CD14-positive monocyte (primary cell): ENCODE measurements around the gene CREB5. TPM values are rescaled to one million over a fixed set of nuclear protein-coding genes. Genes with fewer than 3 reads are reported as not detected.

ENCODE experiments used
- DNase-seq, 3 donors: peaks; one replicate each; pipeline ENCODE4 v3.0.0-alpha.2; 2011 to 2022
- H2AFZ ChIP-seq: 2 replicates; pipeline ENCODE4 v1.6.0; 2012; ENCODE audit warnings: mild to moderate bottlenecking, low read depth, low read length, inconsistent platforms; ENCODE audit not compliant: insufficient read depth, poor library complexity, severe bottlenecking
- H3K27ac ChIP-seq, 2 donors: 1 replicate in 1 of 2; 2 replicates in 1 of 2; pipeline ENCODE4 v1.5.1; 2012 to 2013; ENCODE audit warnings: low read length in 2 of 2, control low read depth in 1 of 2, inconsistent platforms in 1 of 2, low read depth in 1 of 2, mild to moderate bottlenecking in 1 of 2
- H3K27me3 ChIP-seq, 2 donors: one replicate each; pipeline versions ENCODE4 v1.6.0 to v1.6.1; 2011 to 2013; ENCODE audit warnings: low read length in 2 of 2; ENCODE audit not compliant: control insufficient read depth in 2 of 2, insufficient read depth in 2 of 2
- H3K36me3 ChIP-seq, 2 donors: replicated peaks in 1 of 2; 1 replicate in 1 of 2; 2 replicates in 1 of 2; pipeline versions ENCODE4 v1.5.1 to v1.6.1; 2012 to 2013; ENCODE audit warnings: low read length in 2 of 2, control low read depth in 1 of 2, inconsistent platforms in 1 of 2, mild to moderate bottlenecking in 1 of 2; ENCODE audit not compliant: insufficient read depth in 2 of 2, control insufficient read depth in 1 of 2
- H3K4me1 ChIP-seq, 2 donors: 1 replicate in 1 of 2; 2 replicates in 1 of 2; pipeline versions ENCODE4 v1.5.1 to v1.6.1; 2012 to 2013; ENCODE audit warnings: low read length in 2 of 2, control low read depth in 1 of 2, inconsistent platforms in 1 of 2, mild to moderate bottlenecking in 1 of 2, moderate library complexity in 1 of 2; ENCODE audit not compliant: insufficient read depth in 2 of 2, control insufficient read depth in 1 of 2
- H3K4me2 ChIP-seq: replicated peaks from 2 replicates; pipeline ENCODE3; 2012; ENCODE audit warnings: low read length, moderate library complexity, mild to moderate bottlenecking; ENCODE audit not compliant: poor library complexity, severe bottlenecking; ENCODE audit errors: extremely low read depth
- H3K4me3 ChIP-seq, 3 experiments: fragments of 200-600 bp in 1 of 3; sonication (generic) in 1 of 3; replicated peaks in 1 of 3; 1 replicate in 2 of 3; 2 replicates in 1 of 3; pipeline ENCODE4 v1.5.1; 2011 to 2013; ENCODE audit warnings: low read length in 3 of 3, mild to moderate bottlenecking in 3 of 3, control low read depth in 2 of 3, low read depth in 2 of 3, inconsistent platforms in 1 of 3, moderate library complexity in 1 of 3
- H3K79me2 ChIP-seq: 2 replicates; pipeline ENCODE4 v1.6.0; 2012; ENCODE audit warnings: mild to moderate bottlenecking, control low read depth, inconsistent platforms, low read length, moderate library complexity; ENCODE audit not compliant: insufficient read depth
- H3K9ac ChIP-seq: 2 replicates; pipeline ENCODE4 v1.6.0; 2017; ENCODE audit warnings: low read length, mild to moderate bottlenecking; ENCODE audit not compliant: insufficient read depth, poor library complexity, severe bottlenecking
- H3K9me3 ChIP-seq, 2 donors: replicated peaks in 1 of 2; 1 replicate in 1 of 2; 2 replicates in 1 of 2; pipeline versions ENCODE4 v1.5.1 to v1.6.1; 2012 to 2013; ENCODE audit warnings: low read length in 2 of 2, control low read depth in 1 of 2; ENCODE audit not compliant: control insufficient read depth in 1 of 2, insufficient read depth in 1 of 2
- H4K20me1 ChIP-seq: 2 replicates; pipeline ENCODE4 v1.6.0; 2012; ENCODE audit warnings: mild to moderate bottlenecking, low read length, control low read depth, moderate library complexity; ENCODE audit not compliant: insufficient read depth
- H3K27ac Mint-ChIP-seq, 7 donors: one replicate each; pipeline ENCODE4 v1.8.0; 2020; ENCODE audit warnings: mild to moderate bottlenecking in 7 of 7, mixed read lengths in 7 of 7, moderate library complexity in 6 of 7, inconsistent platforms in 2 of 7
- H3K27me3 Mint-ChIP-seq, 3 donors: one replicate each; pipeline ENCODE4 v1.8.0; 2021 to 2022; ENCODE audit warnings: low read depth in 3 of 3, mild to moderate bottlenecking in 3 of 3, mixed read lengths in 3 of 3, moderate library complexity in 3 of 3, inconsistent platforms in 1 of 3
- H3K36me3 Mint-ChIP-seq, 2 donors: one replicate each; pipeline ENCODE4 v1.8.0; 2020; ENCODE audit warnings: mixed read lengths in 2 of 2, inconsistent platforms in 1 of 2, mild to moderate bottlenecking in 1 of 2
- H3K4me1 Mint-ChIP-seq: one replicate; pipeline ENCODE4 v1.8.0; 2020; ENCODE audit warnings: mild to moderate bottlenecking, mixed read lengths
- H3K4me3 Mint-ChIP-seq, 2 donors: one replicate each; pipeline ENCODE4 v1.8.0; 2020; ENCODE audit warnings: mild to moderate bottlenecking in 2 of 2, mixed read lengths in 2 of 2, moderate library complexity in 1 of 2
- H3K9me3 Mint-ChIP-seq, 7 donors: one replicate each; pipeline ENCODE4 v1.8.0; 2020 to 2022; ENCODE audit warnings: mixed read lengths in 7 of 7, mild to moderate bottlenecking in 6 of 7, moderate library complexity in 6 of 7, inconsistent platforms in 2 of 7
- WGBS: methylation state at CpG from one replicate; pipeline ENCODE4 v1.1.5; 2013; ENCODE audit warnings: missing lambda C conversion rate; ENCODE audit not compliant: insufficient coverage; 5-methylcytosine and 5-hydroxymethylcytosine counted together
- intact Hi-C, 2 donors: fragments of 100-400 bp; cut with micrococcal nuclease; formaldehyde crosslinking; loops; one replicate each; pipeline versions ENCODE4 v1.15.0 to v1.15.1; 2023
- polyA plus RNA-seq, 3 donors: library from polyadenylated mRNA; depleted of rRNA in 1 of 3; unstranded in 2 of 3; stranded (reverse) in 1 of 3; fragments of 300-500 nt in 2 of 3; fragments of >200 nt in 1 of 3; fragmentation: Illumina TruSeq in 2 of 3; gene quantifications; 1 replicate in 2 of 3; 2 replicates in 1 of 3; pipeline ENCODE4 v1.2.3, GENCODE V29; 2012 to 2021
- TF ChIP-seq, protein P1 (sequence below): fragments of 200-600 bp; IDR thresholded peaks from one replicate; pipeline ENCODE4 v1.8.0; 2022; ENCODE audit warnings: antibody characterized with exemption, mild to moderate bottlenecking

Gene CREB5
- polyA plus RNA-seq, 3 donors, result 25.1 to 72.3 (median 44.2) TPM

DNA sequence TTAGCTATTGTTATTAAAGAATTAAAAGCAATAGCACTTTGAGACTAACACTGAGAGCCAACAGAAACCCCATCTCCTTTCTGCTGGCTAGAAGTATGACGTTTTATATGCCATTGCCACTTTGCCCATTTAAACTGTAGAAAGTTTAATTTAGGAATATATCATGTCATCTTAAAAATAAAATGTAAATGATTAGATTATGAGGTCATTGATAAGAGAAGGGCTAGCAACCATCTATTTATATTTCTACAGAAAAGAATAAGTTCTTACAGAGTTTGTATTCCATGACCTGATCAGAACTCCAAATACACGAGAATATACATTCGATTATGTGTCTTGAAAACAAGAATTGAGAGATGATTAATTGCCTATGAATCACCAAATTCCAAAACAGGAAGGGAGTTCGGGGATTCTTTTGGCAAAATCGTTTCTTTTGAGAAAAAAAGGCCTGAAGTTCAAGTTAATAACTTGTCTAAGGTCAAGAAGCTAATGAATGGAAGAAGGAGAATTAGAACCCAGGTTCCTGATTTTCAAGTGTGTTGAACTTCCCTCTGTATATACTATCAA, 318.9 kb downstream of the CREB5 start:
- Histone ChIP-seq H2AFZ (no peak overlapping the region), H3K79me2 (no peaks in the 10 kb centered on the region), H3K27ac (no peak overlapping the region), H3K9ac (no peak overlapping the region), H4K20me1 (peaks cover 100% of the 10 kb centered on the region), H3K27me3 (no peaks in the 10 kb centered on the region), H3K9me3 (no peaks in the 10 kb centered on the region), H3K4me2 (no peak overlapping the region), H3K36me3 (peaks cover 13 to 76% of the 10 kb centered on the region in 2 donors), H3K4me1 (no peaks in the 10 kb centered on the region), H3K4me3 (no peak overlapping the region)
- TF ChIP-seq, protein P1, sequence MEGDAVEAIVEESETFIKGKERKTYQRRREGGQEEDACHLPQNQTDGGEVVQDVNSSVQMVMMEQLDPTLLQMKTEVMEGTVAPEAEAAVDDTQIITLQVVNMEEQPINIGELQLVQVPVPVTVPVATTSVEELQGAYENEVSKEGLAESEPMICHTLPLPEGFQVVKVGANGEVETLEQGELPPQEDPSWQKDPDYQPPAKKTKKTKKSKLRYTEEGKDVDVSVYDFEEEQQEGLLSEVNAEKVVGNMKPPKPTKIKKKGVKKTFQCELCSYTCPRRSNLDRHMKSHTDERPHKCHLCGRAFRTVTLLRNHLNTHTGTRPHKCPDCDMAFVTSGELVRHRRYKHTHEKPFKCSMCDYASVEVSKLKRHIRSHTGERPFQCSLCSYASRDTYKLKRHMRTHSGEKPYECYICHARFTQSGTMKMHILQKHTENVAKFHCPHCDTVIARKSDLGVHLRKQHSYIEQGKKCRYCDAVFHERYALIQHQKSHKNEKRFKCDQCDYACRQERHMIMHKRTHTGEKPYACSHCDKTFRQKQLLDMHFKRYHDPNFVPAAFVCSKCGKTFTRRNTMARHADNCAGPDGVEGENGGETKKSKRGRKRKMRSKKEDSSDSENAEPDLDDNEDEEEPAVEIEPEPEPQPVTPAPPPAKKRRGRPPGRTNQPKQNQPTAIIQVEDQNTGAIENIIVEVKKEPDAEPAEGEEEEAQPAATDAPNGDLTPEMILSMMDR, result no peak
- intact Hi-C loops, result no loop called here
- Mint-ChIP-seq H3K27ac (no peak overlapping the region), H3K36me3 (peaks cover 79 to 80% of the 10 kb centered on the region in 2 donors), H3K9me3 (peaks cover 0 to 1% (median 0%) of the 10 kb centered on the region in 7 donors), H3K4me1 (peaks cover 1% of the 10 kb centered on the region), H3K4me3 (no peak overlapping the region), H3K27me3 (peaks cover 0 to 10% (median 4%) of the 10 kb centered on the region in 3 donors)
- no peak for DNase-seq
- WGBS, result no CpG with 5 or more reads among the region's 5 CpGs

DNA sequence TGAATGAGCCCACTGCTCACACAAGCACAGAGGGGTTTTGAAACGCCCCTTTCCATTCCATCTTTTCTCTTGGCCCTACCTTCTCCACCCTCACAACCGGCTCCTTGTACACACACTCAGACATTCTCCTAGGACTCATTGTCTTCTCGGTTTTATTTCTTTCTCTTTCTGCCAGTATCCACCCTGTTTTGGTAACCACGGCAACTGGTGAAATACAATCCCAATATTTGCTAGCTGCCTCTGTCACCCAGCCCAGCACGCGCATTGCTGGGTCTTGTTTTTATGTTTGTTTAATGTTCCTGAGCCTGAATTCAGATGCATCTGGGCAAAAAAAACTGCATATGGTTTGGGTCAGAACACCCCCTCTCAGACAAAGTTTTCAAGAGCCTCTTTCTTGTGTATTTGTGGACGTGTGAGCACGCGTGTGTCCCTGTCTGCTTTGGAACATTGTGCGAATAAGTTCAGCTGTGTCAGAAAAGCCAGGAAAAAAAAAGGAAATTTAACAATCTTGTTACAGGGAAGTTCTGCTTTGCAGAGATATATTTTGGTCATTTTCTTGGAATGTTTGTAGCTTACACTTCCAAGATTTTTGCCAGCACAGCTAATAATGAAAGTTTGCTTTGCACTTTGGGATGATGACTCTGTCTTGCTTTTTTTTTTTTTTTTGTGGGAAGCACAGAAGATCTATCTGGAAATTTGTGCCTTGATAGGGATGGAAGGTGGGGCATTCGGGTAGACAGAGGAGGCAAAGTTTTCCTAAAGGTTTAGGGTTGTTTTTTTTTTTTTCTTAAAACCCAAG, 320.0 kb downstream of the CREB5 start:
- no peak overlapping the region for H3K4me3 Mint-ChIP-seq
- Histone ChIP-seq H3K4me3 (no peak overlapping the region), H3K4me1 (no peaks in the 10 kb centered on the region), H3K27ac (no peak overlapping the region), H3K4me2 (no peak overlapping the region), H3K36me3 (peaks cover 7 to 73% of the 10 kb centered on the region in 2 donors), H2AFZ (no peak overlapping the region), H4K20me1 (peaks cover 100% of the 10 kb centered on the region), H3K79me2 (no peaks in the 10 kb centered on the region), H3K9ac (no peak overlapping the region), H3K9me3 (no peaks in the 10 kb centered on the region), H3K27me3 (no peaks in the 10 kb centered on the region)
- TF ChIP-seq, protein P1, result no peak
- intact Hi-C loops, result no loop called here
- WGBS, result 96% methylated on average over 4 of the region's 11 CpGs
- peaks cover 76 to 77% of the 10 kb centered on the region in 2 donors for H3K36me3 Mint-ChIP-seq
- peaks cover 0 to 1% (median 0%) of the 10 kb centered on the region in 7 donors for H3K9me3 Mint-ChIP-seq
- peak overlapping the region in 1 of 7 donors; percentile 41 for H3K27ac Mint-ChIP-seq
- peaks cover 0 to 10% (median 4%) of the 10 kb centered on the region in 3 donors for H3K27me3 Mint-ChIP-seq
- DNase-seq, result no peak
- H3K4me1 Mint-ChIP-seq, result peaks cover 1% of the 10 kb centered on the region
